ENCODE data around the gene ATP5PO. TPM values are rescaled to one million over a fixed set of nuclear protein-coding genes. Genes with fewer than 3 reads are reported as not detected.

ATP5PO gene
- total RNA-seq, 1 donor, result 114 TPM

DNA sequence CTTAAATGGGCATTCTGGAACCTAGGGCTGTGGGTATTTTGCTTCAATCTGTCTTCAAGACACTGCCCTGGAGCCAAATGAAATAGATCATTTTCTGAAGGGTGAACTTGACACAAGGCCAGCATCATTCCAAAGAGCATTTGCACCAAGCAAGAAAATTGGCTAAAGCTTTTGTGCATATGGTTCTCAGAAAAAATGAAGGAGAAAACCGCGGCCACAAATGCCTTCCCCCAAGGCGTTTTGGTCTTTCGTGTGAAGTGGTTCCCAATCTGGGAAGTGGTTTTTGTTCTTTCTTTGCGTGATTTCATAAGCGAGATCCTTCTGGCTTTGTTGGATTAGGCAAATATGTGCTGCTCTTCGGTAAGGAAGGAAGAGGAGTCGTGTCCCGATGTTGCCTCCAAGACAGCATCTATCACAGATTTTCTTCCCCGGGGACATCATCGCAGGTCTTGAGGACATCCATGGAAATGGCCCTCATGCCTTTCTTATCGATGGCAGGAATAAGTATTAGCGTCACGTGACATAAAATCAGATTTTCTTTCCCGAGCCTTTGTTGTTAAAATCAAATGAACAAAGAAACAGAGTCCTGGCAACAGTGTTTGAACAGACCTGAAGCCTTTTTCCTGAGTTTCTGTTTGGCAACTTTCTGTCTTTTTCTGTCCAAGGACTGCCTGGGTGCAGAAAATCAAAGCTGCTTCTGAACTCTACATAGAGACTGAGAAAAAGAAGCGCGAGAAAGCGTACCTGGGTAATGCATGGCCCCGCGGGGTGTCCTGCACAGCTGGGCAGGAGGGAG, 31.0 kb downstream of the ATP5PO start:
- TF ChIP-seq, protein P1, sequence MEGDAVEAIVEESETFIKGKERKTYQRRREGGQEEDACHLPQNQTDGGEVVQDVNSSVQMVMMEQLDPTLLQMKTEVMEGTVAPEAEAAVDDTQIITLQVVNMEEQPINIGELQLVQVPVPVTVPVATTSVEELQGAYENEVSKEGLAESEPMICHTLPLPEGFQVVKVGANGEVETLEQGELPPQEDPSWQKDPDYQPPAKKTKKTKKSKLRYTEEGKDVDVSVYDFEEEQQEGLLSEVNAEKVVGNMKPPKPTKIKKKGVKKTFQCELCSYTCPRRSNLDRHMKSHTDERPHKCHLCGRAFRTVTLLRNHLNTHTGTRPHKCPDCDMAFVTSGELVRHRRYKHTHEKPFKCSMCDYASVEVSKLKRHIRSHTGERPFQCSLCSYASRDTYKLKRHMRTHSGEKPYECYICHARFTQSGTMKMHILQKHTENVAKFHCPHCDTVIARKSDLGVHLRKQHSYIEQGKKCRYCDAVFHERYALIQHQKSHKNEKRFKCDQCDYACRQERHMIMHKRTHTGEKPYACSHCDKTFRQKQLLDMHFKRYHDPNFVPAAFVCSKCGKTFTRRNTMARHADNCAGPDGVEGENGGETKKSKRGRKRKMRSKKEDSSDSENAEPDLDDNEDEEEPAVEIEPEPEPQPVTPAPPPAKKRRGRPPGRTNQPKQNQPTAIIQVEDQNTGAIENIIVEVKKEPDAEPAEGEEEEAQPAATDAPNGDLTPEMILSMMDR (IDR thresholded peaks at IDR 0.05; ENCODE audit: insufficient read depth, low read depth, low read length), result no peak
- peak; percentile 27 for DNase-seq (ENCODE audit: low read depth)
- no peak overlapping the region for H3K4me3 ChIP-seq (ENCODE audit: low read depth, low read length)

DNA sequence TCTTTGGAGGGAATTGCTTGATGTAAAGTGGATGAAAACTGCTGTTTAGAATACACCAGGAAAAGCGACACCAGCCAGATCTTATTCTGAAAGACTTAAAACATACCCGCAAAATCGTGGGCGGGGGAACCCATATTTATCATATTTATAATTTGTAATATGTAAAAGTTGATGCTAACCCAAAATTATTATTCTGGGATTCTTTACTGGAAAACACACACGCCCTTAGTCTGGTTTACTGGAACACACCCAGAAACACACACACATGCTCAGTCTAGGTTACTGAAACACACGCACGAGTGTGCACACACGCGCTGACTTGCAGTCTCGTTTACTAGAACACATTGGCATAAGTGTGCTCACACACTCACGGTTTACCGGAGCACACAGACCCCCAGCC, 32.5 kb downstream of the ATP5PO start:
- TF ChIP-seq, protein P1 (IDR thresholded peaks at IDR 0.05; ENCODE audit: insufficient read depth, low read depth, low read length), result no peak
- no peak for DNase-seq (ENCODE audit: low read depth)
- no peak overlapping the region for H3K4me3 ChIP-seq (ENCODE audit: low read depth, low read length)

DNA sequence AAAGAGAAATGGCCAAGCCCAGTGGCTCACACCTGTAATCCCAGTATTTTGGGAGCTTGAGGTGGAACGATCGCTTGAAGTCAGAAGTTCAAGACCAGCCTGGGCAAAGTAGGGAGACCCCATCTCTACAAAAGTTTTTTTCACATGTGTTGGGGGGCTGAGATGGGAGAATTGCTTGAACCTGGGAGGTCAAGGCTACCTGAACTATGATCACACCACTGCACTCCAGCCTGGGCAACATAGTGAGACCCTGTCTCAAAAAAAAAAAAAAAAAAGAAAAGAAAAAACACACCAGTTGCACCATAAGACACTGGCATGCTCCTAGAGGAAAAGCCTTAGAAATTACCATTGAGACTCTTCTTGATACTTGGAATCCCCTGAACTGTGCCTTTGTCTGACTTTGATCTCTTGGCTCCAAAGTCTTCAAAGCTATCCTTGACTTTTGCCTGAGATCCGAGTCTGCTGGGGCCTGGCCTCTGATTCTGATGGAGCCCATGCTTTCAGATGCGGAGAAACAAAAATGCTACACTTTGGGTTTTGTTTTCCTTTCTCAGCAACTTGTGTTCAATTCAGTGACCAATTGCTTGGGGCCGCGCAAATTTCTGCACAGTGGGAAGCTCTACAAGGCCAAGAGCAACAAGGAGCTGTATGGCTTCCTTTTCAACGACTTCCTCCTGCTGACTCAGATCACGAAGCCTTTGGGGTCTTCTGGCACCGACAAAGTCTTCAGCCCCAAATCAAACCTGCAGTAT, 33.7 kb downstream of the ATP5PO start:
- H3K4me3 ChIP-seq (ENCODE audit: low read depth, low read length), result no peak overlapping the region
- DNase-seq (ENCODE audit: low read depth), result no peak
- TF ChIP-seq, protein P1 (IDR thresholded peaks at IDR 0.05; ENCODE audit: insufficient read depth, low read depth, low read length), result no peak

DNA sequence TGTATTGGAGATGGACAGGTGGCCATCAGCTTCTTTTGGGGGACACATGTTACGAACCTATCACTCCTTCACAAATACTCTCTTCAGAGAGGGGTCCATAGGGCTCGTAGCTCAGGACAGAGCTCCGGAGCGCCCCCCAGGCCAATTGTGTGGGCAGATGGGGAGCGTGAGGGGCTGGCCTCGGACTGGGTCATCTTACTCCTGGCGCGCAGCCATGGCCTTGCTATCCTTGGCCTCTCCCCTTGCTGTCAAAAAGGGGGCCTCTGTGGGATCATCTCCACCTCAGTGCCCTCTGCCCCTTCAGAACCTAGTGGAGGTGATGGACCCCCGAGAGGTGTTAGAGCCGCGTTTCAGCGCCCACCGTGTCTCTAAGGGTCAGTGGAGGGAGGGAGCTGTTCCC, 35.0 kb downstream of the ATP5PO start:
- no peak overlapping the region for H3K4me3 ChIP-seq (ENCODE audit: low read depth, low read length)
- DNase-seq (ENCODE audit: low read depth), result no peak
- TF ChIP-seq, protein P1 (IDR thresholded peaks at IDR 0.05; ENCODE audit: insufficient read depth, low read depth, low read length), result no peak

DNA sequence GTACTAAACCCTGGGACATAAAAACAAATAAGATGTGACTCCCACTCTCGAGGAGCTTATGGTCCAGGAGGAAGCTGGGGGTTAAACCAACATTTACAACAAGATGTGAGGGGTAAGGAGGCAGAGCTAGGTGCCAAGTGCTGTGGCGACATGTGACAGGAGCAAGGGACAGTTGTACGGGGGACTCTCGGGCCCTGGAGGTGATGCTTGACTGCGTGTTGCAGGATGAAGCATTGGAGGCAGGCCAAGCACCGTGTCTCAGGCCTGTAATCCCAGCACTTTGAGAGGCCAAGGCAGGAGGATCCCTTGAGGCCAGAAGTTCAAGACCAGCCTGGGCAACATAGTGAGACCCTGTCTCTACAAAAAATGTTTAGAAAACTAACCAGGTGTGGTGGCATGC, 36.8 kb downstream of the ATP5PO start:
- no peak overlapping the region for H3K4me3 ChIP-seq (ENCODE audit: low read depth, low read length)
- TF ChIP-seq, protein P1 (IDR thresholded peaks at IDR 0.05; ENCODE audit: insufficient read depth, low read depth, low read length), result no peak
- DNase-seq (ENCODE audit: low read depth), result no peak

DNA sequence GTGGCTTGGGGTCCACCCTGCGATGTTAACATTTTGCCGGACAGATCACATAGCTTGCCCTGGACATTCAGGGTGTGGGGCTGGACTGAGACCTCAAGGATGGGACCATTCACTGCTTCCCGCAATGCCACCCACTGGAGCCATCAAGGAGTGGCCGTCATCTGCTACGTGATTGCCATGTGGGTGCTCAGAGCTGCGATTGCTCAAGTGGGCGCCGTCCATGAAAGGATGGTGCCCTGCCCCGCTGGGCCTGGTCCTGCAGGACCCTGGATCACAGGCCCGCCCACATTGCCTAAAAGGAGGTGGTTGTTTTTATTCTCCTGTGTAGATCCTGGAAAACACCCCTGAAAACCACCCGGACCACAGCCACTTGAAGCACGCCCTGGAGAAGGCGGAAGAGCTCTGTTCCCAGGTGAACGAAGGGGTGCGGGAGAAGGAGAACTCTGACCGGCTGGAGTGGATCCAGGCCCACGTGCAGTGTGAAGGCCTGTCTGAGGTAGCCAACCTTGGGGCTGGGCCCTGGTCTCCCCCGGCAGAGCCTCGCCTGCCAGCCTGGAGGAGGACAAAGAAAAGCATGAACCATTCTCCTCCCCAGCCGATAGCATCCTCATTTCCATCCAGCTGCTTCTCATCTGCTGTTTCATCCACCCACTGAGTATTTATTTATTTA, 40.4 kb downstream of the ATP5PO start:
- no peak for DNase-seq (ENCODE audit: low read depth)
- TF ChIP-seq, protein P1 (IDR thresholded peaks at IDR 0.05; ENCODE audit: insufficient read depth, low read depth, low read length), result no peak

More for the DNA sequence above, 40.4 kb downstream of the ATP5PO start:
- no peak overlapping the region for H3K4me3 ChIP-seq (ENCODE audit: low read depth, low read length)
